ENCODE measurements around the gene DHX16.
A peak's percentile ranks its signal among the peaks of the same experiment; 100 is the strongest.

The DHX16 gene

GRCh38 chr6:30626484-30627366, 46.1 kb downstream of the DHX16 start, which contains the start of gene ATAT1:
TSS of gene ATAT1 (plus strand) at chr6:30626874.
- peak; percentile 84 to 92 for DNase-seq
- Histone ChIP-seq H3K27me3 (no peaks in the 10 kb centered on the region), H3K4me1 (peaks cover 0 to 23% (median 9%) of the 10 kb centered on the region in 4 donors), H3K27ac (peak within 1 kb of the TSS; percentile 82 to 83), H3K9me3 (no peaks in the 10 kb centered on the region), H3K4me3 (peak within 1 kb of the TSS; percentile 47 to 58), H3K36me3 (peaks cover 39 to 82% (median 57%) of the 10 kb centered on the region in 3 donors)
- intact Hi-C loops (cut with DNase I; ENCODE audit: low total_unique reads): loop anchor here (10.0 kb wide), 1 partner anchor 48 kb away; the partner anchor contains the start of gene DHX16
- peak; percentile 21 to 39 for TF ChIP-seq CTCF (IDR thresholded peaks at IDR 0.05)

DNA sequence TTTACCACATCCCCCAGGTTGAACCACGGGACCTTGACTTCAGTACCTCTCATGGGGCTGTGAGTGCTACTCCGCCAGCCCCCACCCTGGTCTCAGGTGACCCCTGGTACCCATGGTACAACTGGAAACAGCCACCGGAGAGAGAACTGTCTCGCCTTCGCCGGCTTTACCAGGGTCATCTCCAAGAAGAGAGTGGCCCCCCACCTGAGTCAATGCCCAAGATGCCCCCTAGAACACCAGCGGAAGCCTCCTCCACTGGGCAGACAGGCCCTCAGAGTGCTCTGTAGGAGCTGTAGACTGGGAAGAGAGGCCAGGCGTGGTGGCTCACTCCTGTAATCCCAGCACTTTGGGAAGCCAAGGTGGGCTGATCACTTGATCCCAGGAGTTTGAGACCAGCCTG, 47.3 kb downstream of the DHX16 start:
- no peak for DNase-seq
- no peak overlapping the region for H3K27ac ChIP-seq
- H3K36me3 ChIP-seq: peaks cover 51 to 82% (median 63%) of the 10 kb centered on the region in 3 donors
- intact Hi-C loops (cut with DNase I; ENCODE audit: low total_unique reads): loop anchor here (10.0 kb wide), 1 partner anchor 49 kb away; the partner anchor contains the start of gene DHX16
- H3K9me3 ChIP-seq: no peaks in the 10 kb centered on the region
- no peak overlapping the region for H3K4me3 ChIP-seq
- no peaks in the 10 kb centered on the region for H3K27me3 ChIP-seq
- peaks cover 0 to 23% (median 9%) of the 10 kb centered on the region in 4 donors for H3K4me1 ChIP-seq
- TF ChIP-seq CTCF (IDR thresholded peaks at IDR 0.05): no peak

GRCh38 chr6:30619561-30619960, 53.2 kb downstream of the DHX16 start:
- H3K27ac ChIP-seq: peak overlapping the region in 1 of 2 donors; percentile 98
- peaks cover 58 to 66% (median 63%) of the 10 kb centered on the region in 3 donors for H3K36me3 ChIP-seq
- H3K4me3 ChIP-seq: no peak overlapping the region
- TF ChIP-seq CTCF (IDR thresholded peaks at IDR 0.05): no peak
- no peaks in the 10 kb centered on the region for H3K9me3 ChIP-seq
- DNase-seq: no peak
- intact Hi-C loops (cut with DNase I; ENCODE audit: low total_unique reads): loop anchor here (5.0 kb wide), 2 partner anchors 62 to 103 kb away; partner anchors contain the start of genes GNL1, PRR3 and TUBB
- H3K4me1 ChIP-seq: peaks cover 0 to 16% (median 11%) of the 10 kb centered on the region in 4 donors
- H3K27me3 ChIP-seq: no peaks in the 10 kb centered on the region

- DNase-seq: no peak
- H3K27ac ChIP-seq: peak overlapping the region; percentile 96 to 98
- peaks cover 0 to 24% (median 21%) of the 10 kb centered on the region in 4 donors for H3K4me1 ChIP-seq
- peak overlapping the region; percentile 58 to 90 for H3K4me3 ChIP-seq
- intact Hi-C loops (cut with DNase I; ENCODE audit: low total_unique reads): loop anchor here (5.0 kb wide), 2 partner anchors 61 to 104 kb away; partner anchors contain the start of genes GNL1, PRR3 and TUBB
- H3K9me3 ChIP-seq: no peaks in the 10 kb centered on the region
- no peak for TF ChIP-seq CTCF (IDR thresholded peaks at IDR 0.05)
- H3K27me3 ChIP-seq: no peaks in the 10 kb centered on the region
- H3K36me3 ChIP-seq: peaks cover 46 to 54% (median 51%) of the 10 kb centered on the region in 3 donors
Observed at GRCh38 chr6:30618270-30618797, 54.5 kb downstream of the DHX16 start.

- Histone ChIP-seq H3K36me3 (peaks cover 40 to 47% (median 45%) of the 10 kb centered on the region in 3 donors), H3K4me3 (peak within 1 kb of the TSS; percentile 87 to 90), H3K27ac (peak within 1 kb of the TSS; percentile 96 to 98), H3K4me1 (peaks cover 0 to 30% (median 27%) of the 10 kb centered on the region in 4 donors), H3K27me3 (no peaks in the 10 kb centered on the region), H3K9me3 (no peaks in the 10 kb centered on the region)
- no peak for TF ChIP-seq CTCF (IDR thresholded peaks at IDR 0.05)
- intact Hi-C loops (cut with DNase I; ENCODE audit: low total_unique reads): loop anchor here (5.0 kb wide), 2 partner anchors 60 to 105 kb away; partner anchors contain the start of genes GNL1, PRR3 and TUBB
- DNase-seq: peak; percentile 98 to 99
Observed at GRCh38 chr6:30617565-30618269, 55.1 kb downstream of the DHX16 start, which contains the start of gene MRPS18B. TSS of gene MRPS18B (plus strand) at chr6:30617840. CDS start at chr6:30617866, 26 bp downstream.

Data from tibial artery (tissue), 4 donors.